K562 (cell line): ENCODE measurements around the gene OR52E6. TPM values are rescaled to one million over a fixed set of nuclear protein-coding genes. Genes with fewer than 3 reads are reported as not detected.

Experiments used
- BCLAF1 ChIP-seq, 2 experiments: fragments of 450-650 bp in 1 of 2; IDR thresholded peaks; 2 replicates each; pipeline ENCODE4 v1.6.1; 2011 to 2017; ENCODE audit warnings: low read depth in 2 of 2, antibody characterized with exemption in 1 of 2, borderline replicate concordance in 1 of 2, low read length in 1 of 2, mild to moderate bottlenecking in 1 of 2, mixed read lengths in 1 of 2; ENCODE audit not compliant: control insufficient read depth in 1 of 2
- BHLHE40 ChIP-seq: IDR thresholded peaks from 2 replicates; pipeline ENCODE4 v1.6.1; 2011; ENCODE audit warnings: low read length, improper control_type of control experiment
- CREB3 ChIP-seq: fragments of 450-650 bp; conservative IDR thresholded peaks from 2 replicates; pipeline ENCODE4 v1.6.1; 2016; ENCODE audit warnings: missing genetic modification characterization, low read depth, mild to moderate bottlenecking, missing compliant biosample characterization, moderate library complexity
- HDAC2 ChIP-seq: fragments of 450-650 bp; IDR thresholded peaks from 2 replicates; pipeline ENCODE4 v1.6.1; 2016; ENCODE audit warnings: mild to moderate bottlenecking
- PHF20 ChIP-seq: fragments of 450-650 bp; IDR thresholded peaks from 2 replicates; pipeline ENCODE4 v1.6.1; 2018; ENCODE audit not compliant: partially characterized antibody
- POLR3A ChIP-seq: IDR thresholded peaks from 2 replicates; pipeline ENCODE4 v1.6.1; 2011; ENCODE audit warnings: borderline replicate concordance, mild to moderate bottlenecking, moderate library complexity; ENCODE audit not compliant: insufficient read length, insufficient read depth; ENCODE audit errors: extremely low read depth
- RNF2 ChIP-seq: sonication (generic); IDR thresholded peaks from 2 replicates; pipeline ENCODE4 v1.6.1; 2016
- SIRT6 ChIP-seq: IDR thresholded peaks from one replicate; pipeline ENCODE4 v1.6.1; 2012; ENCODE audit warnings: low read depth, mild to moderate bottlenecking, control low read depth, inconsistent platforms, low read length, moderate library complexity
- SPI1 ChIP-seq: IDR thresholded peaks from 2 replicates; pipeline ENCODE4 v1.6.1; 2011; ENCODE audit warnings: low read depth, low read length, control low read depth, borderline replicate concordance
- ZNF316 ChIP-seq: fragments of 450-650 bp; IDR thresholded peaks from 2 replicates; pipeline ENCODE4 v1.6.1; 2016
- polyA plus RNA-seq, 8 experiments: library from polyadenylated mRNA; depleted of rRNA in 4 of 8; stranded (reverse) in 5 of 8; unstranded in 3 of 8; fragments of >200 nt; fragmentation: Nextera tagmentation in 2 of 8; fragmentation: Illumina TruSeq in 1 of 8; extraction: Ambion mirVana in 2 of 8; extraction: Trizol in 1 of 8; gene quantifications; 2 replicates each; pipeline versions ENCODE4 v1.2.1 to v1.2.3, GENCODE V29; 2011 to 2014; ENCODE audit warnings: inconsistent platforms in 1 of 8, missing spikeins in 1 of 8
- total RNA-seq, 7 experiments: library from RNA; depleted of rRNA in 6 of 7; stranded (reverse); fragments of >200 nt in 6 of 7; fragmentation: Illumina TruSeq in 2 of 7; extraction: Trizol in 2 of 7; gene quantifications; 2 replicates each; pipeline versions ENCODE4 v1.2.1 to v1.2.3, GENCODE V29; 2011 to 2021; ENCODE audit warnings: low replicate concordance in 1 of 7
- TF ChIP-seq, protein P1 (sequence below): fragments of 250-450 bp; sonication (Bioruptor Pico); IDR thresholded peaks from 2 replicates; pipeline ENCODE4 v1.4.0; 2020; ENCODE audit warnings: borderline replicate concordance
- TF ChIP-seq, protein P2 (sequence below), 2 experiments: fragments of 450-650 bp; IDR thresholded peaks; 2 replicates each; pipeline ENCODE4 v1.6.1; 2016; ENCODE audit warnings: mild to moderate bottlenecking in 2 of 2, borderline replicate concordance in 1 of 2, low read depth in 1 of 2, moderate library complexity in 1 of 2

OR52E6 gene
- total and polyA plus RNA-seq, 9 of the 15 experiments (the other 6 are each of a cell fraction or from before 2014, with no cell fraction given) = not detected

- TF ChIP-seq POLR3A = no peak
- TF ChIP-seq, protein P1, sequence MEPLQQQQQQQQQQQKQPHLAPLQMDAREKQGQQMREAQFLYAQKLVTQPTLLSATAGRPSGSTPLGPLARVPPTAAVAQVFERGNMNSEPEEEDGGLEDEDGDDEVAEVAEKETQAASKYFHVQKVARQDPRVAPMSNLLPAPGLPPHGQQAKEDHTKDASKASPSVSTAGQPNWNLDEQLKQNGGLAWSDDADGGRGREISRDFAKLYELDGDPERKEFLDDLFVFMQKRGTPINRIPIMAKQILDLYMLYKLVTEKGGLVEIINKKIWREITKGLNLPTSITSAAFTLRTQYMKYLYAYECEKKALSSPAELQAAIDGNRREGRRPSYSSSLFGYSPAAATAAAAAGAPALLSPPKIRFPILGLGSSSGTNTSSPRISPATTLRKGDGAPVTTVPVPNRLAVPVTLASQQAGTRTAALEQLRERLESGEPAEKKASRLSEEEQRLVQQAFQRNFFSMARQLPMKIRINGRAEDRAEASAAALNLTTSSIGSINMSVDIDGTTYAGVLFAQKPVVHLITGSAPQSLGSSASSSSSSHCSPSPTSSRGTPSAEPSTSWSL (CRISPR knock-in tag) = no peak
- TF ChIP-seq CREB3 (tag) = no peak
- TF ChIP-seq SIRT6 = no peak
- TF ChIP-seq HDAC2 = peak; percentile 49; the same call in 1 of the 2 replicates
- TF ChIP-seq BHLHE40 = no peak
- no peak for TF ChIP-seq PHF20
- TF ChIP-seq SPI1 = peak; percentile 85
- TF ChIP-seq, protein P2, sequence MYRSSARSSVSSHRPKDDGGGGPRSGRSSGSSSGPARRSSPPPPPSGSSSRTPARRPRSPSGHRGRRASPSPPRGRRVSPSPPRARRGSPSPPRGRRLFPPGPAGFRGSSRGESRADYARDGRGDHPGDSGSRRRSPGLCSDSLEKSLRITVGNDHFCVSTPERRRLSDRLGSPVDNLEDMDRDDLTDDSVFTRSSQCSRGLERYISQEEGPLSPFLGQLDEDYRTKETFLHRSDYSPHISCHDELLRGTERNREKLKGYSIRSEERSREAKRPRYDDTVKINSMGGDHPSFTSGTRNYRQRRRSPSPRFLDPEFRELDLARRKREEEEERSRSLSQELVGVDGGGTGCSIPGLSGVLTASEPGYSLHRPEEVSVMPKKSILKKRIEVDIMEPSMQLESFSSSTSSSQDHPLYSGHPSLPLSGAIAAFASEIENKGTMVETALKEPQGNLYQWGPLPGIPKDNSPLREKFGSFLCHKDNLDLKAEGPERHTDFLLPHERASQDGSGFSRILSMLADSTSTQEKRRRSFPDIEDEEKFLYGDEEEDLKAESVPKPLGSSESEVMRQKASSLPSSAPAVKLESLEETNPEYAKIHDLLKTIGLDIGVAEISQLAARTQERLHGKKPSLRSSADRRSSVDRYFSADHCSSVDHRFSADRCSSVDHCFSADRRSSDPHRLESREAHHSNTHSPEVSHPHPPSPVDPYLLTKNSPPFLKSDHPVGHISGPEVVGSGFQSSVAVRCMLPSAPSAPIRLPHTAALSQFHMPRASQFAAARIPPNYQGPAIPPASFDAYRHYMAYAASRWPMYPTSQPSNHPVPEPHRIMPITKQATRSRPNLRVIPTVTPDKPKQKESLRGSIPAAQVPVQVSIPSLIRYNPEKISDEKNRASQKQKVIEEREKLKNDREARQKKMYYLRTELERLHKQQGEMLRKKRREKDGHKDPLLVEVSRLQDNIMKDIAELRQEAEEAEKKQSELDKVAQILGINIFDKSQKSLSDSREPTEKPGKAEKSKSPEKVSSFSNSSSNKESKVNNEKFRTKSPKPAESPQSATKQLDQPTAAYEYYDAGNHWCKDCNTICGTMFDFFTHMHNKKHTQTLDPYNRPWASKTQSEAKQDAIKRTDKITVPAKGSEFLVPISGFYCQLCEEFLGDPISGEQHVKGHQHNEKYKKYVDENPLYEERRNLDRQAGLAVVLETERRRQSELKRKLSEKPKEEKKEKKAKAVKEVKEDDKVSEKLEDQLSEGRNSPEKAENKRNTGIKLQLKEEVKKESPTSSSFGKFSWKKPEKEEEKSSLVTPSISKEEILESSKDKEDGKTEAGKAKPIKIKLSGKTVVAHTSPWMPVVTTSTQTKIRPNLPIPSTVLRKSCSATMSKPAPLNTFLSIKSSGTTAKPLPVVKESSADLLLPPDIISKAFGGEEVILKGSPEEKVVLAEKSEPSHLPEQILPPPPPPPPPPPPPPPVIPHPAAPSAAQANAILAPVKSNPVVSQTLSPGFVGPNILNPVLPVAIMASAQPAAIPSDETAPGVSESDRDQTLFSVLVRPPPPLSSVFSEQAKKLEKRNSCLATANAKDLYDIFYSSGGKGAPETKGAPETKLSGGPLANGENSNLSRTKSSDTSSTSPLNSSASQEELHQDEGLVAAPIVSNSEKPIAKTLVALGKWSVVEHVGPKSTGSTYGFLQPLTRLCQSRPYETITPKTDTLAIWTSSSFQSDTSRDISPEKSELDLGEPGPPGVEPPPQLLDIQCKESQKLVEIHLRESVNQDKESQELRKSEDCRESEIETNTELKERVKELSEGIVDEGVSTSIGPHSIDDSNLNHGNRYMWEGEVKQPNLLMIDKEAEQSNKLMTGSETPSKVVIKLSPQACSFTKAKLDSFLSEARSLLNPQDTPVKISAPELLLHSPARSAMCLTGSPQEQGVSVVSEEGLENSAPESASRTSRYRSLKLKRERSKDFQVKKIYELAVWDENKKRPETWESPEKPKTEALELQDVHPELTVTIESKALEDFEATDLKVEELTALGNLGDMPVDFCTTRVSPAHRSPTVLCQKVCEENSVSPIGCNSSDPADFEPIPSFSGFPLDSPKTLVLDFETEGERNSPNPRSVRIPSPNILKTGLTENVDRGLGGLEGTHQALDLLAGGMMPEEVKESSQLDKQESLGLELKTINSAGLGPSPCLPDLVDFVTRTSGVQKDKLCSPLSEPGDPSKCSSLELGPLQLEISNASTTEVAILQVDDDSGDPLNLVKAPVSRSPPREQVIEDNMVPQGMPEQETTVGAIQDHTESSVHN (IDR thresholded peaks at IDR 0.05; ENCODE audit: borderline replicate concordance in 1 of 2, low read depth in 1 of 2) = peak in 1 of 2 experiments; percentile 87; a peak in 1 of 4 replicates
- peak; percentile 54; the same call in 1 of the 2 replicates for TF ChIP-seq RNF2
- TF ChIP-seq BCLAF1 (IDR thresholded peaks at IDR 0.05; ENCODE audit: borderline replicate concordance in 1 of 2, control insufficient read depth in 1 of 2, low read depth in 2 of 2, low read length in 1 of 2) = no peak
- no peak for TF ChIP-seq ZNF316
Measured at GRCh38 chr11:5809905-5810795, 31.5 kb downstream of the OR52E6 start (continued).
